ENCODE measurements around the gene ADCK1.
"Not testable (repeated sequence)": the region's sequence is repeated elsewhere in the genome, so short reads cannot be mapped to it uniquely, and the experiment has no call there.

The ADCK1 gene

GRCh38 chr14:77886010-77886409 lies 86.1 kb downstream of the ADCK1 start:
- Histone ChIP-seq H3K4me1 (ENCODE audit: insufficient read depth, low read length) (peaks cover 3% of the 10 kb centered on the region; the same call in 1 of the 2 replicates), H3K9me3 (ENCODE audit: control insufficient read depth, insufficient read depth, low read length) (no peaks in the 10 kb centered on the region), H3K9ac (ENCODE audit: low read depth, low read length) (no peak overlapping the region), H3K36me3 (ENCODE audit: insufficient read depth, low read length) (no peaks in the 10 kb centered on the region)

- not testable (repeated sequence) for H3K9me3 ChIP-seq (ENCODE audit: control insufficient read depth, insufficient read depth, low read length); H3K9ac ChIP-seq (ENCODE audit: low read depth, low read length); H3K4me1 ChIP-seq (ENCODE audit: insufficient read depth, low read length); H3K36me3 ChIP-seq (ENCODE audit: insufficient read depth, low read length)
Observed at GRCh38 chr14:77888903-77889302, 89.0 kb downstream of the ADCK1 start.

- H3K9me3 ChIP-seq (ENCODE audit: control insufficient read depth, insufficient read depth, low read length) = no peaks in the 10 kb centered on the region
- no peaks in the 10 kb centered on the region for H3K4me1 ChIP-seq (ENCODE audit: insufficient read depth, low read length)
- no peaks in the 10 kb centered on the region for H3K36me3 ChIP-seq (ENCODE audit: insufficient read depth, low read length)
- H3K9ac ChIP-seq (ENCODE audit: low read depth, low read length) = no peak overlapping the region
Observed at GRCh38 chr14:77889971-77890442, 90.1 kb downstream of the ADCK1 start.

GRCh38 chr14:77890873-77891272 lies 91.0 kb downstream of the ADCK1 start:
- Histone ChIP-seq H3K4me1 (ENCODE audit: insufficient read depth, low read length) (no peaks in the 10 kb centered on the region), H3K9me3 (ENCODE audit: control insufficient read depth, insufficient read depth, low read length) (no peaks in the 10 kb centered on the region), H3K36me3 (ENCODE audit: insufficient read depth, low read length) (no peaks in the 10 kb centered on the region), H3K9ac (ENCODE audit: low read depth, low read length) (no peak overlapping the region)

- Histone ChIP-seq H3K36me3 (ENCODE audit: insufficient read depth, low read length) (no peaks in the 10 kb centered on the region), H3K9me3 (ENCODE audit: control insufficient read depth, insufficient read depth, low read length) (no peaks in the 10 kb centered on the region), H3K9ac (ENCODE audit: low read depth, low read length) (no peak overlapping the region), H3K4me1 (ENCODE audit: insufficient read depth, low read length) (no peaks in the 10 kb centered on the region)
Observed at GRCh38 chr14:77892381-77892871, 92.5 kb downstream of the ADCK1 start.

- H3K9me3 ChIP-seq (ENCODE audit: control insufficient read depth, insufficient read depth, low read length) = no peaks in the 10 kb centered on the region
- no peak overlapping the region for H3K9ac ChIP-seq (ENCODE audit: low read depth, low read length)
- H3K36me3 ChIP-seq (ENCODE audit: insufficient read depth, low read length) = no peaks in the 10 kb centered on the region
- no peaks in the 10 kb centered on the region for H3K4me1 ChIP-seq (ENCODE audit: insufficient read depth, low read length)
Observed at GRCh38 chr14:77892890-77893484, 93.1 kb downstream of the ADCK1 start.

- H3K4me1 ChIP-seq (ENCODE audit: insufficient read depth, low read length) = no peaks in the 10 kb centered on the region
- H3K36me3 ChIP-seq (ENCODE audit: insufficient read depth, low read length) = no peaks in the 10 kb centered on the region
- H3K9ac ChIP-seq (ENCODE audit: low read depth, low read length) = no peak overlapping the region
- H3K9me3 ChIP-seq (ENCODE audit: control insufficient read depth, insufficient read depth, low read length) = no peaks in the 10 kb centered on the region
Observed at GRCh38 chr14:77897374-77897773, 97.5 kb downstream of the ADCK1 start.

- Histone ChIP-seq H3K9ac (ENCODE audit: low read depth, low read length) (no peak overlapping the region), H3K4me1 (ENCODE audit: insufficient read depth, low read length) (no peaks in the 10 kb centered on the region), H3K9me3 (ENCODE audit: control insufficient read depth, insufficient read depth, low read length) (no peaks in the 10 kb centered on the region), H3K36me3 (ENCODE audit: insufficient read depth, low read length) (no peaks in the 10 kb centered on the region)
Observed at GRCh38 chr14:77902811-77903210, 102.9 kb downstream of the ADCK1 start.

GRCh38 chr14:77903221-77903620 lies 103.3 kb downstream of the ADCK1 start:
- H3K9ac ChIP-seq (ENCODE audit: low read depth, low read length) = no peak overlapping the region
- no peaks in the 10 kb centered on the region for H3K9me3 ChIP-seq (ENCODE audit: control insufficient read depth, insufficient read depth, low read length)
- H3K36me3 ChIP-seq (ENCODE audit: insufficient read depth, low read length) = no peaks in the 10 kb centered on the region
- no peaks in the 10 kb centered on the region for H3K4me1 ChIP-seq (ENCODE audit: insufficient read depth, low read length)

- Histone ChIP-seq H3K36me3 (ENCODE audit: insufficient read depth, low read length) (no peaks in the 10 kb centered on the region), H3K9me3 (ENCODE audit: control insufficient read depth, insufficient read depth, low read length) (no peaks in the 10 kb centered on the region), H3K4me1 (ENCODE audit: insufficient read depth, low read length) (no peaks in the 10 kb centered on the region), H3K9ac (ENCODE audit: low read depth, low read length) (no peak overlapping the region)
Observed at GRCh38 chr14:77903937-77904617, 104.2 kb downstream of the ADCK1 start.

GRCh38 chr14:77906446-77906845 lies 106.5 kb downstream of the ADCK1 start:
- H3K9ac ChIP-seq (ENCODE audit: low read depth, low read length) = no peak overlapping the region
- no peaks in the 10 kb centered on the region for H3K36me3 ChIP-seq (ENCODE audit: insufficient read depth, low read length)
- H3K9me3 ChIP-seq (ENCODE audit: control insufficient read depth, insufficient read depth, low read length) = no peaks in the 10 kb centered on the region
- H3K4me1 ChIP-seq (ENCODE audit: insufficient read depth, low read length) = no peaks in the 10 kb centered on the region

GRCh38 chr14:77908847-77909246 lies 108.9 kb downstream of the ADCK1 start:
- Histone ChIP-seq H3K9ac (ENCODE audit: low read depth, low read length) (no peak overlapping the region), H3K36me3 (ENCODE audit: insufficient read depth, low read length) (no peaks in the 10 kb centered on the region), H3K4me1 (ENCODE audit: insufficient read depth, low read length) (no peaks in the 10 kb centered on the region), H3K9me3 (ENCODE audit: control insufficient read depth, insufficient read depth, low read length) (no peaks in the 10 kb centered on the region)

- H3K4me1 ChIP-seq (ENCODE audit: insufficient read depth, low read length) = no peaks in the 10 kb centered on the region
- H3K9me3 ChIP-seq (ENCODE audit: control insufficient read depth, insufficient read depth, low read length) = no peaks in the 10 kb centered on the region
- no peak overlapping the region for H3K9ac ChIP-seq (ENCODE audit: low read depth, low read length)
- no peaks in the 10 kb centered on the region for H3K36me3 ChIP-seq (ENCODE audit: insufficient read depth, low read length)
Observed at GRCh38 chr14:77909911-77910310, 110.0 kb downstream of the ADCK1 start.

- Histone ChIP-seq H3K9me3 (ENCODE audit: control insufficient read depth, insufficient read depth, low read length) (no peaks in the 10 kb centered on the region), H3K36me3 (ENCODE audit: insufficient read depth, low read length) (no peaks in the 10 kb centered on the region), H3K9ac (ENCODE audit: low read depth, low read length) (no peak overlapping the region), H3K4me1 (ENCODE audit: insufficient read depth, low read length) (no peaks in the 10 kb centered on the region)
Observed at GRCh38 chr14:77910506-77910905, 110.6 kb downstream of the ADCK1 start.

GRCh38 chr14:77911356-77911755 lies 111.4 kb downstream of the ADCK1 start:
- H3K9ac ChIP-seq (ENCODE audit: low read depth, low read length) = no peak overlapping the region
- H3K36me3 ChIP-seq (ENCODE audit: insufficient read depth, low read length) = no peaks in the 10 kb centered on the region
- H3K9me3 ChIP-seq (ENCODE audit: control insufficient read depth, insufficient read depth, low read length) = no peaks in the 10 kb centered on the region
- H3K4me1 ChIP-seq (ENCODE audit: insufficient read depth, low read length) = no peaks in the 10 kb centered on the region

All from ES-I3 (cell line).